ENCODE results near the gene COG4.
"Not testable (repeated sequence)": the region's sequence is repeated elsewhere in the genome, so short reads cannot be mapped to it uniquely, and the experiment has no call there.

COG4 gene

DNA sequence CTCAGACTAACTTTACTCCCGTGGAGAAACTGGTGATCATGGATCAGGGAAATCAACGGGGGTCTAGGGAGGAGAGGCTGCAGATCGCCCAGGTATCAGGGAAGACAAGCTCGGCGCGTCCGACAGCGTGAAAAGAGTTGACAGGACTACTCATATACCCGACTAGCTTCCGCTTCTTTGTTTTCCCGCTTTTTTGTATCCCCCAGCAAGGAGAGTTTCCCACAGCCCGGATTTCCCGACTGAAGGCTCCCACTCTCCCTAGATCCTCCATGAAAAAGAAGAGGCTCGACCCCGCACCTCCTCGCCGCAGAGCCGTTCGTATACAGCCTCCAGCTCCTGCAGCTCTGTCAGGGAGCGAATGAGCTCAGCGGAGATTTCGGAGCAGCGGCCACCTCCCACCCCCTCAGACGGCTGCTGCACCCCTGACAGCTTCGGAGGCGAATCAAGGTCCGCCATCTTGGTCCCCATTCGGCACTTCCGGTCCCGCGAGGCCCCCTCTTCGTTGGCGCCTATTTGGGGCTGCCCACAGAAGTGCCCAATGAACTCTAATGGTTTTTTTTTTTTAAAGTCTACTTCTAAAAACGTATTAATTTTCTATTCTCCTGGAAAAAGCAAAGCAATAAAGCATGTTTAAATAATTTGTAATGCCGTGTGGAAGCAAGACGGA, at the start of gene COG4:
Gene COG4, minus strand, starts transcription at position 479 of the 667 bp plus-strand sequence. Its CDS starts 11 bp downstream, at position 468.
- Histone ChIP-seq H3K27ac (peak within 1 kb of the TSS; percentile 78 to 94 (median 91)), H3K4me3 (peak within 1 kb of the TSS; percentile 68 to 95 (median 89))

DNA sequence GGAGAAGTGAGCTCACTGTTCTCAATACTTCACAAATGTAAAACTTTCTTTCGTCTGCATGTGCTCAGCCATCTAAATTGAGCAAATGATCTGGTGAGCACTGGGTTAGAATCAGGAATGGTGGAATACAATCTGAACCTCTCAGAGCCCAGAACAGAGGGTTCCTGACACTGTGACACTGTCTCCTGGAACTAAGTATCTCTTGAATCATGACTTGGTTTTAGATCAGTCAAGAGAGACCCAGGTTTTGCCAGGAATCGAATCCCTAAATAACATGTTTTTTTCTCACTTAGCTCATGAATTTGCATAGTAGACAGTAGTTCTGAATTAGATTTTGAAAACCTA, 49.5 kb upstream of the COG4 start:
- H3K27ac ChIP-seq = peak overlapping the region in 18 of 21 experiments; percentile 8 to 81 (median 64)

DNA sequence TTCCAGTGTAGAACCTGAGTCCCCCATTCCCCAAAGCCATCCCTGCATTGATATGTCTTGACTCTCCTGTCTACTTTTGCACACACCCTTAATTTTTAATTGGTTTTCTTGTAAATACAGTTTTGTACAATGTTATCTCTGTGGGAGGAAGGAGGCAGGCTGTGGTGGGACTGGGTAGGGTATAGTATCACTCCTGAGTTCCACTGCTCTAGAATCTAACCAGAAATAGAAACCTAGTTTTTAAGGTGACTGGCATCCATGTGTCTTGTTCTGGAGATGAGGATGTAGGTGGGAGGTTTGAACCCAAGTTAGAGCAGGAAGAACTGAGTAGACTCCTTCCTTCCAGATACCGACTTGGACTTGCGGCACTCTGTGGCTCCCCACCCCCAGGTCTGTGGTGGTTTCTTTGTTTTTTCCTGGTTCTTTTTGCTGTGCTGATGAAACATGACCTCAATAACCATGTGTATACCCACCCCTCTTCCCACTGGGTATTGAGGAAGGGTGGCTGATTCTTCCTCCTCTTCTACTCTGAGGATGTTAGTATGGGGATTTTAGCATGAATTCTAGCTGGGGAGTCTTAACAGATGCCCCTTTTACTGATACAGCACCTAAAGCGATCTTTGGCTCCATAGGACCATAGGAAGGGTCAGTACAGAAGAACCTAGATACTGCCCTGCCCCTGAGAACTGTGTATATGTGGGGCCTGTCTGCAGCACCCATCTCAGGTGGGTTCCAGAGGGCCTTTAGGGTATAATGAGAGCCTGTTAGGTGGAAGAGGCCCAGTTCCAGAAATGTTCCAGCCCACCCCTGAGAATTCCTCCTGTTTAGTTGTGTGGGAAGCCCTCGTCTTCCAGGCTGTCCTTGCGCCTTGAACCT, 48.9 kb upstream of the COG4 start:
- H3K4me3 ChIP-seq = no peak overlapping the region
- H3K27ac ChIP-seq = peak overlapping the region in 18 of 21 experiments; percentile 8 to 81 (median 64)

More for the DNA sequence above, 49.5 kb upstream of the COG4 start:
- H3K4me3 ChIP-seq = no peak overlapping the region

DNA sequence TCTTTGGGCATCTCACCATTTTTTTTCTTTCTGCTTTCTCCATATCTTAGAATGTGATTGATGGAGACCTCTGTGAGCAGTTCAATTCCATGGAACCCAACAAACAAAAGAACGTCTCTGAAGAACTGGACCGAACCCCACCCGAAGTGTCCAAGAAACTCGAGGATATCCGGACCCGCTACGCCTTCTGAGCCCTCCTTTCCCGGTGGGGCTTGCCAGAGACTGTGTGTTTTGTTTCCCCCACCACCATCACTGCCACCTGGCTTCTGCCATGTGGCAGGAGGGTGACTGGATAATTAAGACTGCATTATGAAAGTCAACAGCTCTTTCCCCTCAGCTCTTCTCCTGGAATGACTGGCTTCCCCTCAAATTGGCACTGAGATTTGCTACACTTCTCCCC, 48.3 kb upstream of the COG4 start:
- peak overlapping the region in 11 of 21 experiments; percentile 3 to 81 (median 68) for H3K27ac ChIP-seq

DNA sequence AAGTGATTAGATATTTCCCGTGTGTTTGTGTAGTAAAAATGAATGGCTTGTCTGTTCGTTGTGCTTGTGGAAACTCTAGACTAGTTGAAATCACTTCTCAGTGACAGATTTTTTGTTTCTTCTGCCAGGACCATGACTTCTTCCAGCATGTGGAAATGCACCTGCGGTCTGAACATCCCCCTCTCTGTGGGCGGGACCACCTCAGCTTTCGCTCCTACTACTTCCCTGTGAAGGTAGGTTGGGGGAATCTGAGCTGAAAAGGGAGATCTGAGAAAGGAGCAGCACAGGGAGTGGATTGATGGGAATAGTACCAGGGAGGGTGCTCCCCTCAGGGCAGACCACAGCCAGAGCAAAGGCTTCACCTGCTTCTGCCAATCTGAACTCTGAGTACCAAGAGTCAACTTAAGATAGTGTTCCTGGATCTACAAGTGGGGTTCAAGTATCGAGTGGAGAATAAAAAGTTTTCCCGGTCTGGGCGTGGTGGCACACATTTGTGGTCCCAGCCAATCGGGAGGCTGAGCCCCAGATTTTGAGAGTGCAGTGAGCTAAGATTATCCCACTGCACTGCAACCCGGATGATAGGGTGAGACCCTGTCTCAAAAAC, 47.7 kb upstream of the COG4 start:
- Histone ChIP-seq H3K4me3 (no peak overlapping the region), H3K27ac (peak overlapping the region in 4 of 21 experiments; percentile 3 to 78 (median 22))

More for the DNA sequence above, 48.3 kb upstream of the COG4 start:
- H3K4me3 ChIP-seq = no peak overlapping the region

DNA sequence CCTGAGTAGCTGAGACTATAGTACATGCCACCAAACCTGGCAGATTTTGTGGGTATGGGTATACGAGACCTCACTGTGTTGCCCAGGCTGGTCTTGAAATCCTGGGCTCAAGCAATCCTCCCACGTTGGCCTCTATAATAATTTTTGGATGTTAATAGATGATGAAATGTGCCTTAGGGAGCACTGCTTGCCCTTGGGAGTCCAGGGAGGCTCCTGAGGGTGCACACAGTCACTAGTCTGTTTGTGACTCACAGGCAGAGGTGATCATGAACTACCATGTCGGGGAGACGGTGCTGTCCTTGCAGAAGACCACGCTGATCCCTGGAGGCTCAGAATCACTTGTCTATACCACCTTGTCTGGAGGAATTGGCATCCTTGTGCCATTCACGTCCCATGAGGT, 46.4 kb upstream of the COG4 start:
- peak overlapping the region in 3 of 21 experiments; percentile 9 to 51 (median 10) for H3K27ac ChIP-seq
- no peak overlapping the region for H3K4me3 ChIP-seq

DNA sequence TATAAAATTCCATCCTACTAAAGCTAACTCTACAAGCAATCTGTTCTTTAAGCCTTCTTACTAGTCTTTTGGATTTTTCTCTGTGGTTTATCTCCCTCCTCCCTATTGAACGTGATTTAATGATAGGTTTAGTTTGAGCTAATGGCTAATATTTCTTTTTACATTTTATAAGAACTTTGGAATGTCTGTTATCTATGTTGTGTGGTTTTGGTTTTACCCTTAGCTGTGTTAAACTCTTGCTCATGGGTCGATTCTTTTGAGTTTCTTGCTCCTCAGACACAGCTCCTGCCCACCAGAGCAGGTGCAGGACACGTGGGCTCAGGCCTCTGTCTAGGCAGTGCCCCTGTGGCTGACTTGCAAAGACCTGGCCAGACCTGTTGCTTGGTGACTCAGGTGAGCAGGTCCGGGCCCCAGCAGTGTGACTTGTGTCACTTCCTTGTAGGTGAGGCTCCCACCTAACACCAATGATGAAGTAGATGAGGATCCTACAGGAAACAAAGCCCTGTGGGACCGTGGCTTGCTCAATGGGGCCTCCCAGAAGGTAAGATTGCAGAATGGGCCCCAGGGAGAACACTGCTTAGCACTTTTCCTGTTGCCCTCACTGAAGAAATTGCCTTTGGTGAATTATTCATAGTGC, 45.4 kb upstream of the COG4 start:
- H3K27ac ChIP-seq = peak overlapping the region in 12 of 21 experiments; percentile 8 to 55 (median 32)
- H3K4me3 ChIP-seq = no peak overlapping the region

DNA sequence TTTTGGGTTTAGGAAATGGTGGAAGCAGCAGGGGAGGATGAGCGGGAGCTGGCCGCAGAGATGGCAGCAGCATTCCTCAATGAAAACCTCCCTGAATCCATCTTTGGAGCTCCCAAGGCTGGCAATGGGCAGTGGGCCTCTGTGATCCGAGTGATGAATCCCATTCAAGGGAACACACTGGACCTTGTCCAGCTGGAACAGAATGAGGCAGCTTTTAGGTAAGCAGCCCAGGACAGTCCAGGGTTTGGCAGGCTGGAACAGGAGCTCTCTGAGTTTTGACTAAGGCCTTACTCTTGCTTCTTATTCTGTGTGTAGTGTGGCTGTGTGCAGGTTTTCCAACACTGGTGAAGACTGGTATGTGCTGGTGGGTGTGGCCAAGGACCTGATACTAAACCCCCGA, 41.7 kb upstream of the COG4 start:
- Histone ChIP-seq H3K4me3 (peak overlapping the region in 1 of 7 experiments; percentile 5), H3K27ac (peak overlapping the region in 9 of 21 experiments; percentile 3 to 79 (median 51))

DNA sequence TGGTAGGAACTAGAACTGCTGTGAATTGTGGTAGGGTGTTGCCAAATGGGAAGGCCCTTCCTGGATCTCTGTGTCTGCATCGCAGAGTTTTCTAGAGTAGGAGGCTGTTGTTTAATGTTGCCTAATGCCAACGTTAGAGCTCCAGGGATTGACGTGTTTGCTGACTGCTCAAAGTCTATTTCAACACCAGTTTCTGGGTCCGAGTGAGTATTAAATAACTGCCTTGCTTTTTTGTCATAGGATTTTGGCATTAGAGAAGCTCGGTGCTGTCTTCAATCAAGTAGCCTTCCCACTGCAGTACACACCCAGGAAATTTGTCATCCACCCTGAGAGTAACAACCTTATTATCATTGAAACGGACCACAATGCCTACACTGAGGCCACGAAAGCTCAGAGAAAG, 40.3 kb upstream of the COG4 start:
- H3K4me3 ChIP-seq = no peak overlapping the region
- H3K27ac ChIP-seq = peak overlapping the region in 13 of 21 experiments; percentile 1 to 79 (median 51)

DNA sequence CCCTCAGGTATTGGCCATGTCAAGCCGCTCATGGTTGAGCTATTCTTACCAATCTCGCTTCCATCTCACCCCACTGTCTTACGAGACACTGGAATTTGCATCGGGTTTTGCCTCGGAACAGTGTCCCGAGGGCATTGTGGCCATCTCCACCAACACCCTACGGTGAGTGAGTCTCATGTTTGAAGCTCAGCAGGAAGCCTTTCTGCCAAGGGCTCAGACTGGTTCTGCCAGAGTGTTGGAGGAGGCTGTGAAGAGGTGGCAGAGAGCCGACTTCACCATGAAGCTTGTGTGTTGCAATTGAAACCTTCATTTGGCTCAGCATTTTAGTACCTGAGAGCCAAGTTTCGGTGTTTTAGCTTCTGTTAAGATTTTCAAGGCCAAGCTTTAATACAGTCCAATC, 38.3 kb upstream of the COG4 start:
- Histone ChIP-seq H3K4me3 (no peak overlapping the region), H3K27ac (peak overlapping the region in 13 of 21 experiments; percentile 3 to 79 (median 49))

DNA sequence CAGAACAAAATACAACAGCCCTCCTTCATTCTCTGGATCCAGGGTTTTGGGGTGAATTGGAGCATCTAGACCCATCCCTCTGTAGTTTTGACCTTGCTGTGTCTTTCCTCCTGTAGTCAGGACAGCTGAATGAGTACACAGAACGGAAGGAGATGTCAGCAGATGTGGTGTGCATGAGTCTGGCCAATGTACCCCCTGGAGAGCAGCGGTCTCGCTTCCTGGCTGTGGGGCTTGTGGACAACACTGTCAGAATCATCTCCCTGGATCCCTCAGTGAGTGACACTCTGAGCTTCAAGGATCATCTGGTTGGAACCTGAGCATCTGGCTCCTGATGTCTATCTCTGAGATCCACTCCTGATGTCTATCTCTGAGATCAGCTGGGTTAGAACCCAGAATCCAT, 32.7 kb upstream of the COG4 start:
- Histone ChIP-seq H3K27ac (peak overlapping the region in 1 of 21 experiments; percentile 14), H3K4me3 (no peak overlapping the region)

DNA sequence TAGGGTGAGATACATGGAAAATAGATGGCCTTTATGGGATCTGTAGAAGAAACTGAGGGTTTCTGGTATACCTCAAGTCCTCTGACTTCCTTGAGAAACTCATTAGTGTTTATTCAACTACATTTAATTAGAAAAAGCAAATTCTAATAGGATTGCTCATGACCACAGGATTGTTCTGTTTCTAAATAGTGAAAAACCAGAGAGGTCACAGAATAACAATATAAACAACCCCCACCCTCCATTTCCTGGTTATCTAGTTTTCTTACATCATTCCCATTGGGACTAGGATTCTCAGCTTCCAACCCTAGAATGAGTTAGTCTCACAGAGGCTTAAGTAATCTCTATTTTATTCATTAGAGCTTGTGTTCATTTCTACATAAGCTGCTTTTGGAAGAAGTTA, 30.3 kb upstream of the COG4 start:
- H3K4me3 ChIP-seq = no peak overlapping the region
- H3K27ac ChIP-seq = peak overlapping the region in 7 of 21 experiments; percentile 8 to 62 (median 27)

DNA sequence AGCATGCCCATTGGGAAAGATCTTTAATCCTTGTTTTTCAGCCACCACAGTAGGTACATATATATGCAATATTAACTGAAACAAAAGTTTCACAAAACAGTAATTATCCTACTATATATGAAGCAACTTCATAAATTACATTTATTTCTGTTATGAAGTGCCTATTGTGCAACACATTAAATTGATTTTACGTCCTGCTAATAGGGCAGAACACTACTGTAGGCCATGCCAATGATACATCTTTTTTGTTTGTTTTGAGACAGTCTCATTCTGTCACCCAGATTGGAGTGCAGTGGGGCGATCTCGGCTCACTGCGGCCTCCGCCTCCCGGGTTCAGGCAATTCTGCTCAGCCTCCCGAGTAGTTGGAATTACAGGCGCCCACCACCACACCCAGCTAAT, 29.3 kb upstream of the COG4 start:
- Histone ChIP-seq H3K27ac (peak overlapping the region in 7 of 21 experiments; percentile 7 to 62 (median 17)), H3K4me3 (no peak overlapping the region)

DNA sequence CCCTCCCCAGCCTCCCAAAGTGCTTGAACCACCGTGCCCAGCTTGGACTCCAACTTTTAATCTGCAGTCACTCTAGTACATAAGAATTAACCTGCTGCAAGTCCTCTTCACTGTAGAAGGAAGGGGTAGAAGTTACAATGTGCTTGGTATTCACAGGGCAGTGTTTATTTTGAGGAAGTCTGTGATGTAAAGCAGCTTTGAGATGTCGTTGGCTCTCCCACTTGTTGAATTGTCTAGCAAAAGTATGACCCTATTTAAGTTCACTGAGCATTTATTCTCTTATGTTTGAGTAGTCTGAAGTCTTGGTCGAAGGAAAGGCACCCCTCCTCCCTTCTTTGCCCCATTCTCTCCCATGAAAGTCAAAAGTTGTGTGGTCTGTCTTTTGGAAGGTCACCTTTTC, 28.4 kb upstream of the COG4 start:
- H3K4me3 ChIP-seq = no peak overlapping the region
- H3K27ac ChIP-seq = peak overlapping the region in 1 of 21 experiments; percentile 52

DNA sequence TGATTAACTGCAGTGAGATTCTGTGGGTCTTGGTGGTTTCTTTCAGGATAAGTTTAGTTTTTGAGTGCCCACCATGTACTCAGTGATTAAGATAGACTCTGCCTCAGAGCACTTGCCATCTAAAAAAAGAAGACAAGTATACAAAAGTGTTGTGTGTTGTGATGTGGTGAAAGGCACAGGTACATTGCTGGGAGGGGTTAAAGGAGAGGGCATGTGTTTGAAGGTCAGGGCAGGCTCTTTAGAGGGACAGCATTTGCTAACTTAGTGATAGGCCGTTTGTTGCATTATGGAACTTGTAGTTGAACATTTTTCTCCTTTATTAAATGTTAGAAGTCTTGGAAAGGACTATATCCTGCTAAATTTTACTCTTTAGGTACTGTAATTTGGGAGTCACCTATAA, 26.7 kb upstream of the COG4 start:
- Histone ChIP-seq H3K4me3 (no peak overlapping the region), H3K27ac (no peak overlapping the region)

DNA sequence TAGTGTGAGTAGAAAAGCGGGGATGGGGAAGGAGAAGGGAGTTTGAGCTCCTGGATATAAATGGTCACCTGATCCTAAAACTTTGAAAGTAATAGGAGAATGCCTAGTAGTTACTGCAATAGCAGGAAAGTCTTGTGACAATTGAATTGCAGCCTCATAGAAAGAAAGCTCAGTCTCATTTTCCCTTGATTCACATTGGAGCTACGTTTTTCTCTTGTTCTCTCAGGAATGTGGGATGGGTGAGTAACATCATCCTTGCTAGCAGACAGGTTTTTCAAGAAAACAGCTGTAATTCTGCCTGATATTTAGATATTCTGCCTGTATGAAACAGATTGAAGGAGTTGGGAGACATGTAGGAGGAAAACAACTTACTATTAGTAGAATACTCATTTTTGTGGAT, 25.6 kb upstream of the COG4 start:
- Histone ChIP-seq H3K4me3 (no peak overlapping the region), H3K27ac (no peak overlapping the region)

DNA sequence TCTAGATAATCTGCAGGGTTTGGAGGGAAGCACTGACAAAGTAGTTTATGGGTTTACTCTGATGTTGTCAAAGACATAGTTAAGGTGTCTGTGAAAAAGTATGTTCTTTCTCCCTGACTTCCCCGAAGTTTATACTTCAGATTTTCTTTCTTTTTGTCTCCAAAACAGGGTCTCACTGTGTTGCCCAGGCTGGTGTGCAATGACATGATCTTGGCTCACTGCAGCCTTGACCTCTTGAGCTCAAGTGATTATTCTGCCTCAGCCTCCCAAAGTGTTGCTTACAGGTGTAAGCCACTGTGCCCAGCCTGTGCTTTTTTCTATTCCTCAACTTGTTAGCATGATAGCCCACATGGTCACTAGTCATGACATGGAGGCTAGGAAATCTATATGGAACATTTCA, 21.2 kb upstream of the COG4 start:
- Histone ChIP-seq H3K4me3 (no peak overlapping the region), H3K27ac (no peak overlapping the region)

DNA sequence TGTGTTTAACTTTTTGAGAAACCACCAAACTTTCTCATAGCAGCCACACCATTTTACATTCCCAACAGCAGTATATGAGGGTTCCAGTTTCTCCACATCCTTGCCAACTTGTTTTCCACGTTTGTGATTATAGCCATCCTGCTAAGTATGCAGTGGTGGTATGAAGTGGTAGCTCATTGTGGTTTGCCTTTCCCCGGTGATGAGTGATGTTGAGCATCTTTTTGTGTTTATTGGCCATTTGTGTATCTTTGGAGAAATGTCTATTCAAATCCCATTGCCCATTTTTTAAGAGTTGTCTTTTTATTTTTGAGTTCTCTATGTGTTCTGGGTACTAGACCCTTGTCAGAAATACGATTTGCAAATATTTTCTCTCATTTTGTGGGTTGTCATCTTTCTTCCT, 17.6 kb upstream of the COG4 start:
- Histone ChIP-seq H3K27ac (no peak overlapping the region), H3K4me3 (no peak overlapping the region)

DNA sequence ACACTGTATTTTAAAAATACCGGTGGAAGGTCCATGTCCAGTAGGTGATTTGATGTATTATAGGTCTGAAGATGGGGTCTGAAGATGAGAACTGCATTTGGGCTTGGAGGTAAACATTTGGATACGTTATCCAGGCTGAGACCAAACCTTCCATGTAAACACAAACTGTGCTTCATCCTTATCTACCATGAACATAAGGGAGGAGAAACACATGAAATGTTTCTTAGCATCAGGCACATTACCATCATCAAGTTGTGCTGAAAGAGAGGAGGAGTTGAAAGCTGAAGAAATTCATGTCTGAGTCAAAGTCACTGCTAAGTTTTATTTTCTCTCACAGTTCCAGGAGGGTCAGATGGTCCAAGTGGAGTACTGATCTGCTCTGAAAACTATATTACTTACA, 11.6 kb upstream of the COG4 start:
- Histone ChIP-seq H3K27ac (no peak overlapping the region), H3K4me3 (no peak overlapping the region)

DNA sequence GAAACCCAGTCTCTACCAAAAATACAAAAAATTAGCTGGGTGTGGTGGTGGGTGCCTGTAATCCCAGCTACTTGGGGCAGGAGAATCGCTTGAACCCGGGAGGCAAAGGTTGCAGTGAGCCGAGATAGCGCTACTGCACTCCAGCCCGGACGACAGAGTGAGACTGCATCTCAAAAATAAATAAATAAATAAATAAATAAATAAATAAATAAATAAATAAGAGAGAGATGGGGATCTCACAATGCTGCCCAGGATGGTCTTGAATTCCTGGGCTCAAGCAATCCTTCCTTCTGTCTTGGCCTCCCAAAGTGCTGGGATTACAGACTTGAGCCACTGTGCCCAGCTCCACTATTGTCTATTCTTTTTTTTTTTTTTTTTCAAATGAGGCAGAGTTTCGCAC, 6.6 kb upstream of the COG4 start:
- not testable (repeated sequence) for H3K4me3 ChIP-seq, H3K27ac ChIP-seq
